Activated B cell treated with CpG ODN at 0.5 μM for 24 hours (primary cell): ENCODE measurements around the gene SLC17A9. TPM values are rescaled to one million over a fixed set of nuclear protein-coding genes. Genes with fewer than 3 reads are reported as not detected.

Experiments
- ATAC-seq: fragments of 200-7000 bp; cut with Tn5 transposase; one replicate; pipeline ENCODE4 v1.10.0; 2021; ENCODE audit warnings: low read depth, mild to moderate bottlenecking, moderate library complexity
- CTCF ChIA-PET: fragments of 350-600 bp; sonication (Branson Sonifier 250); formaldehyde crosslinking; loops from one replicate; lab custom pipeline; 2021; ENCODE audit warnings: antibody characterized with exemption; lab: Charles Lee
- POLR2A ChIA-PET: fragments of 350-600 bp; sonication (Branson Sonifier 250); formaldehyde crosslinking; loops from one replicate; lab custom pipeline; 2021; ENCODE audit warnings: antibody characterized with exemption; lab: Charles Lee
- DNase-seq: peaks from one replicate; pipeline ENCODE4 v3.0.0; 2022
- H3K27ac Mint-ChIP-seq: one replicate; pipeline ENCODE4 v1.8.0; 2020; ENCODE audit warnings: mixed read lengths
- H3K27me3 Mint-ChIP-seq: one replicate; pipeline ENCODE4 v1.8.0; 2021; ENCODE audit warnings: mixed read lengths
- H3K36me3 Mint-ChIP-seq: one replicate; pipeline ENCODE4 v1.8.0; 2021; ENCODE audit warnings: low read depth, mixed read lengths
- H3K4me1 Mint-ChIP-seq: one replicate; pipeline ENCODE4 v1.8.0; 2021; ENCODE audit warnings: mixed read lengths
- H3K4me3 Mint-ChIP-seq: one replicate; pipeline ENCODE4 v1.8.0; 2020; ENCODE audit warnings: mild to moderate bottlenecking, mixed read lengths
- H3K9me3 Mint-ChIP-seq: one replicate; pipeline ENCODE4 v1.8.0; 2020; ENCODE audit warnings: mixed read lengths
- intact Hi-C: fragments of 100-400 bp; cut with micrococcal nuclease; formaldehyde crosslinking; loops from one replicate; pipeline ENCODE4 v1.15.1; 2024
- total RNA-seq: library from RNA; stranded (reverse); gene quantifications from 2 replicates; pipeline ENCODE4 v1.2.3, GENCODE V29; 2022
- TF ChIP-seq, protein P1 (sequence below): fragments of 200-600 bp; IDR thresholded peaks from one replicate; pipeline ENCODE4 v1.8.0; 2022; ENCODE audit warnings: antibody characterized with exemption, mild to moderate bottlenecking

The SLC17A9 gene
- total RNA-seq, 1 donor from 2014 or later, result 47.6 TPM

DNA sequence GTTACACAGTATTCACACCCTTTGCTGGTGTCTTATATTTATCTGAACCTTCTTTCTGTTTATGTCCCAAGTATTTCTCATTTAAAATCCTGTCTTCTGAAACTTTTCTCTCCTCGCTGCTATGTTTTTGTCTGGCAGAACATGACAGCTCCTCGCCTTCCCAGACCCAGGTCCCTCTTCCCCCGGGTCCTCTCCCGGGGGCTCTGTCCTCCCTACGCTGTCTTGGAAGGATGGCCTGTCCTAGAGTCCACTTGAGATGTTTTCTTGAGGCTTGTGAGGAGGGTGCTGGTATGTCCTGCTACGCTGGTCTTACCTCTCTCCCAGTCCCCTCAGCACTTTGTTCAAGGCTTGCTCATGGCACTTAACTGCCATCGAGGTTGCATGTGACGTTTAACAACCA, 8.3 kb upstream of the SLC17A9 start:
- Mint-ChIP-seq H3K27me3 (no peaks in the 10 kb centered on the region), H3K27ac (no peak overlapping the region), H3K9me3 (no peaks in the 10 kb centered on the region), H3K4me3 (no peak overlapping the region), H3K4me1 (peaks cover 16% of the 10 kb centered on the region), H3K36me3 (peaks cover 82% of the 10 kb centered on the region)
- TF ChIP-seq, protein P1, sequence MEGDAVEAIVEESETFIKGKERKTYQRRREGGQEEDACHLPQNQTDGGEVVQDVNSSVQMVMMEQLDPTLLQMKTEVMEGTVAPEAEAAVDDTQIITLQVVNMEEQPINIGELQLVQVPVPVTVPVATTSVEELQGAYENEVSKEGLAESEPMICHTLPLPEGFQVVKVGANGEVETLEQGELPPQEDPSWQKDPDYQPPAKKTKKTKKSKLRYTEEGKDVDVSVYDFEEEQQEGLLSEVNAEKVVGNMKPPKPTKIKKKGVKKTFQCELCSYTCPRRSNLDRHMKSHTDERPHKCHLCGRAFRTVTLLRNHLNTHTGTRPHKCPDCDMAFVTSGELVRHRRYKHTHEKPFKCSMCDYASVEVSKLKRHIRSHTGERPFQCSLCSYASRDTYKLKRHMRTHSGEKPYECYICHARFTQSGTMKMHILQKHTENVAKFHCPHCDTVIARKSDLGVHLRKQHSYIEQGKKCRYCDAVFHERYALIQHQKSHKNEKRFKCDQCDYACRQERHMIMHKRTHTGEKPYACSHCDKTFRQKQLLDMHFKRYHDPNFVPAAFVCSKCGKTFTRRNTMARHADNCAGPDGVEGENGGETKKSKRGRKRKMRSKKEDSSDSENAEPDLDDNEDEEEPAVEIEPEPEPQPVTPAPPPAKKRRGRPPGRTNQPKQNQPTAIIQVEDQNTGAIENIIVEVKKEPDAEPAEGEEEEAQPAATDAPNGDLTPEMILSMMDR, result no peak
- intact Hi-C loops, result no loop called here
- no peak for DNase-seq
- ATAC-seq, result no peak
- CTCF ChIA-PET, result no interaction called here
- POLR2A ChIA-PET, result interaction anchor here (1.3 kb wide), 1 partner anchor 10 kb away, joined by 3 read pairs; no protein-coding TSS in a partner anchor

DNA sequence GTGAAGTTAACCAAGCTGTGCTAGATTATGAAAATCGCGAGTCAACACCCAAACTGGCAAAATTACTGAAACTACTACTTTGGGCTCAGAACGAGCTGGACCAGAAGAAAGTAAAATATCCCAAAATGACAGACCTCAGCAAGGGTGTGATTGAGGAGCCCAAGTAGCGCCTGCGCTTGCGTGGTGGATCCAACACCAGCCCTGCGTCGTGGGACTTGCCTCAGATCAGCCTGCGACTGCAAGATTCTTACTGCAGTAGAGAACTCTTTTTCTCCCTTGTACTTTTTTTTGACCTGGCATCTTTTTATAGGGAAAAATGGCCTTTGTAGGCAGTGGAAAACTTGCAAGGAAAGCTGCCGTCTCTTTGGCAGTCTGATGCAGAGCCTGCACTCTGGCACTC, 7.8 kb upstream of the SLC17A9 start:
- no peaks in the 10 kb centered on the region for H3K27me3 Mint-ChIP-seq
- ATAC-seq (no peak), DNase-seq (no peak)
- intact Hi-C loops, result no loop called here
- H3K9me3 Mint-ChIP-seq, result no peaks in the 10 kb centered on the region
- H3K36me3 Mint-ChIP-seq, result peaks cover 86% of the 10 kb centered on the region
- TF ChIP-seq, protein P1, result no peak
- no peak overlapping the region for H3K4me3 Mint-ChIP-seq
- no peak overlapping the region for H3K27ac Mint-ChIP-seq
- H3K4me1 Mint-ChIP-seq, result peaks cover 10% of the 10 kb centered on the region
- ChIA-PET CTCF (no interaction called here), POLR2A (no interaction called here)

DNA sequence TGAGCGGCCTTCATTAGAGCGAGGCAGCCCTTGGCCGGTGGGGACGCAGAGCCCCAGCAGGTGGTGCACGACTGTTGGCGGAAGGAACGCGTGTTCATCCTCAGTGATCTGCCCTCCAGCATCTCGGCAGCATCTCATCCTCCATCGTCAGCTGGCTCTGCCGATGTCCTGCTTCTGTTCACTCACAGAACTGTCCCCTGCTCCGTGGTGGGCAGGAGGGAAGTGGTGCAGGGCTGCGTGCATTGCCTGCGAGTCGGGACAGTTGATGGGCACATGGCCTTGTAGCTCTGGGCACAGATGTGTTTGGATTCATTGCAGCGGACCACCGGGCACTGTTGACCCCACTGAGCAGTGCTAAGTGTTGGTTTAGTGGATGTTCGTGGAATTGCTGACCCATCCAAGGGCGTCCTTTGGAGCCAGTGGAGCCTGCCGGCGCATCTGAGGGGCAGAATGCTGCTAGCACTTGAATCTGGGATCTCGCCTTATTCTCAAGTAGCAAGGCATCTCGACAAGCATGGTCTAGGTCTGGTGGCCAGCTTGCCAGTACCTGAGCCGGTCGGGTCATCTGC, 6.7 kb upstream of the SLC17A9 start:
- H3K4me3 Mint-ChIP-seq, result no peak overlapping the region
- intact Hi-C loops, result no loop called here
- CTCF ChIA-PET, result no interaction called here
- H3K27ac Mint-ChIP-seq, result no peak overlapping the region
- POLR2A ChIA-PET, result no interaction called here
- peaks cover 8% of the 10 kb centered on the region for H3K4me1 Mint-ChIP-seq
- ATAC-seq, result no peak
- H3K27me3 Mint-ChIP-seq, result no peaks in the 10 kb centered on the region
- TF ChIP-seq, protein P1, result no peak
- peaks cover 95% of the 10 kb centered on the region for H3K36me3 Mint-ChIP-seq
- DNase-seq, result no peak
- H3K9me3 Mint-ChIP-seq, result no peaks in the 10 kb centered on the region

DNA sequence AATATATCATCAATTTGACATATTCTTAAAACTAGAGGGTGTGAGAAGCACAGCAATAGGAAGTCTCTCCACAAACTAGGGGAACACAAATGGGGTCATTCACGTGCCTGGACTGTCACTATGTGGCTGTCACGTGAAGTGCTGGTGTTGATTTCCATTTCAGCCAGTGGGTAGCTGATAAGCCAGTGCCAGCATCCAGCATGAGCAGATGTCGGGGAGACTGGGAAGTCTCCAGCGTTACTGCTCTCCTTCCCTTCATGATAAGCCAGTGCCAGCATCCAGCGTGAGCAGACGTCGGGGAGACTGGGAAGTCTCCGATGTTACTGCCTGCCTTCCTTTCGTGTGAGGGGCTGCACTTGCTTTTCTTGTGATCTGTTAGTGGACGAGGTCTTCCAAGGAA, 5.6 kb upstream of the SLC17A9 start:
- CTCF ChIA-PET, result no interaction called here
- ATAC-seq (no peak), DNase-seq (no peak)
- Mint-ChIP-seq H3K9me3 (no peaks in the 10 kb centered on the region), H3K27me3 (no peaks in the 10 kb centered on the region), H3K36me3 (peaks cover 85% of the 10 kb centered on the region), H3K4me1 (peaks cover 6% of the 10 kb centered on the region), H3K4me3 (no peak overlapping the region), H3K27ac (no peak overlapping the region)
- POLR2A ChIA-PET, result no interaction called here
- intact Hi-C loops, result no loop called here
- TF ChIP-seq, protein P1, result no peak

DNA sequence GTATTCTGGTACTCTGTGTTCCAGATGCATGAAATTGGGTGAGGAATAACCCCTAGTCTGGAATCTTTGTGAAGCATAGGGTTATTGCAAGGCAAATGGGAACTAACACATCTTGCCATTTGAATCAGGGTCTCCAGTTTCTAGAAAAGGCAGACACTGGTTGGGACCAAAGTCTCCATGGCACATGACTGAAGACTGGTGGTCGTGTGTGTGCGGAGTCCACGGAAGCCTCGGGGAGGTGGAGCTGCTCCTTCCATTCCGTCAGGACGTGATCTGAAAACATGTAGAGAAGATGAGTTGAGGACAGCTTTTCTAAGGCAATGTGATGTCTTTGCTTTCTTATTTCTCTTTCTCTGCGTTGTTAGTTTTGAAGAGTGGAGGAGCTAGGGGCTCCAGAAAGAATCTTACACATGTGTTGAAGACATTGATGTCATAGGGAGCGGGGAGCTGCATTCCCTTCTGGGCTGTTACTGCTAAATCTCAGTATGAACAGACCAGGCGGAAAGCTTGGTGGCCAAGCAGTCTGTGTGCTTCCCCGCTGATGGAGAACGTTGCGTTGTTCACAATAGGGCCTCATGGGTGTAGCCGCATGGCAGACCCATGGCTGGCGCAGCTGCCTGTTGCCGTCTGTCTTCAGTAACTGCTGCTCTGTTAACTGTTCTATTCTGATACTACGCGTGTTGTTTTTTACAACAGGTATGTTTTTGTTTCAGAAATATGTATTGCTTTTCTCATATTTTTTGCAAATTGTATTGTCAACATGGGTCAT, 4.8 kb upstream of the SLC17A9 start:
- H3K4me3 Mint-ChIP-seq, result no peak overlapping the region
- H3K36me3 Mint-ChIP-seq, result peaks cover 77% of the 10 kb centered on the region
- ChIA-PET CTCF (interaction anchor here (0.7 kb wide), 1 partner anchor 25 kb away, joined by 4 read pairs; no protein-coding TSS in a partner anchor), POLR2A (interaction anchor here (0.6 to 1.0 kb wide), 2 partner anchors 12 to 590 kb away, joined by 3 read pairs; no protein-coding TSS in a partner anchor)
- ATAC-seq, result no peak
- no peak for DNase-seq
- H3K4me1 Mint-ChIP-seq, result peaks cover 10% of the 10 kb centered on the region
- TF ChIP-seq, protein P1, result no peak
- H3K9me3 Mint-ChIP-seq, result no peaks in the 10 kb centered on the region
- H3K27me3 Mint-ChIP-seq, result no peaks in the 10 kb centered on the region
- intact Hi-C loops, result no loop called here
- H3K27ac Mint-ChIP-seq, result no peak overlapping the region
